GM18508 (cell line): ENCODE measurements around the gene UBA6.
A peak's percentile ranks its signal among the peaks of the same experiment; 100 is the strongest.

Experiments
- ATAC-seq: cut with Tn5 transposase; IDR thresholded peaks from one replicate; pipeline ENCODE4 v1.9.1; 2021; ENCODE audit warnings: moderate number of reproducible peaks; ENCODE audit not compliant: insufficient read depth, unreplicated experiment

The UBA6 gene

DNA sequence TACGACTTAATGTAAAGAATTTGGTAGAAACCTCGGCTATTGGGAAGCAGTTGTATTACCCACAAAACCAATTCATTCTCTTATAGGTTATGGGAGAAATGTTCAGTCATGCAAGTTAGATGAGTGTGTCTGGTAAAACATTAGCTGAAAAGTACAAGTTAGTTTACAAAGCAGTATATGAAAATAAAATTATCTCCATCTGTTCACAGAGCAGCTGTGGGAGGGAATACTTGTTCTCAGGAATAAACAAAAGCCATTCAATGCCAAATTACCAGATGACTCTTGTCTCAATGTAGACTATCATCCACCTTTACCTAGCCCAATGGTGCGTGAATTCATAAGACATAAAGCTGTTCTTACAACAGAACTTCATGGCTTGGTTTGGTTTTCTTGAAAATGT, 113.8 kb downstream of the UBA6 start:
- no peak for ATAC-seq

DNA sequence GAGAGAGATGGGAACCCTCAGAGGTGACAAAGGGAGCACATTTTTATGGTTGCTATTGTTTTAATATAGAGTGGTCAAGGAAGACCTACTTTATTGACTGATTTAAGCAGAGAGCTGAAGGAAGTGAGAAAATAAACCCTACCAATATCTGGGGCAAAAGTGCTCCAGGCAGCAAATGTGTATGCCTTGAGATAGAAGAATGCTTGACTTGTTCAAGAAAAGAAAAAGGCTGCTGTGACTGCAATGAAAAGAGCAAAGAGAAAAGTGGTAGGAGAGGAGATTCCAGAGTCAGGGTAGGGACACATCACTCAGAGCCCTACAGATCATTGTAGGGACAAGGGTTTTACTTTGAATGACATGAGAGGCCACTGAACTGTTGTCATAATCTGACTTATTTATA, 116.5 kb downstream of the UBA6 start:
- ATAC-seq = no peak

GRCh38 chr4:67581913-67582312, 119.0 kb downstream of the UBA6 start:
- ATAC-seq = no peak

- ATAC-seq = no peak
Observed at GRCh38 chr4:67581208-67581857, 119.6 kb downstream of the UBA6 start.

DNA sequence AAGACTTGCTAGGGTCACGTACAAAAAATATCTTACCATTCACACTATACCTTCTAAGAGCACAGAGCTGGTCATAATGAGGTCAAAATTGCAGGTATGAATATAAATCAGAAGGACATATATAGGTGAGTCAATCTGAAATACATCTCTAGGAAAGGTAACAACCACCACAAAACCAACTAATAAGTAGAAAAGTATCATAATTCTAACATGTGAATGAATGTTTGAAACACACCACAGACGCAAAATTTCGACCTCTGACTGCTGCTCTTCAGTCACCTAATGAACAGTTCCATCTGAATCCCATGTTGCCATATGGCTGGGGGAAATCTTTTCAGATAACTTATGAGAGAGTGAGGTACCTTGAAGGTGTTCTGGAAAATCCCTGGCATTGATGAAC, 120.4 kb downstream of the UBA6 start:
- peak; percentile 43 for ATAC-seq

GRCh38 chr4:67576538-67576937, 124.4 kb downstream of the UBA6 start:
- no peak for ATAC-seq

DNA sequence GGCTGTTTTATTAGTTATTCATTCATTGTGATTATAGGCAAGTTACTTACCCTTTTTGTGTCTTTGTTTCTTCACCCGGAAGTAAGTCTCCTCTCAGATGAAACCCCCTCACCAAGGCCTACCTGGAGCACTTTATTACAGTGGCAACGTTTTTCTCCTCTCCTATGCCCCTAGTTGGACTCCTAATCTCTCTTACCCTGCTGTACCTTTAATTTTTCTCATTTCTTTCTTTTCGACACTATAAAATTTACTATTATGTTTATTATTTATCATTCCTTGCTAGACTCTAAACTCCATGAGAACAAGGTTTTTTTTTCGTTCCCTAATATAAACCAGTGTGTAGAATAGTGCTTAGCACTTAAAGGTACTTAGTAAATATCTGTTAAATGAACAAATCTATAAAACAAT, 124.9 kb downstream of the UBA6 start:
- no peak for ATAC-seq

- ATAC-seq = peak; percentile 94
Observed at GRCh38 chr4:67575232-67576058, 125.5 kb downstream of the UBA6 start.

DNA sequence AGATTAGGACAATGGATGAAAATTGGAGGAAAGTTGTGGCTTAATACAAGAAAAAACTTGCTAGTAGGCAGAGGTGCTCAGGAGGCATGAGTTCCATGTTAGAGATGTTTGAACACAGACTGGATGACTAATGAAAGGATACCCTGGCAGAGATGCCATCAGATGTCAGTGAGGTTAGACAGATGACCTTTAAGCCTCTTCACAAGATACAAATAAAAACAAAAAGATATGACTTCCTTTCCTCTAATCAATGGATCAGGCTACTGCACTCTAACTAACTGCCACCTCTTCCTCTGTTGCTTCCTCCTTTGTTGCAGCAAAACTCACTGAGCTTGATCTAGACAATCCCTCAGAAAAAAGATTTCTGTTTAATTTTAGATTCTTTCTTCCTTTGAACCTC, 127.8 kb downstream of the UBA6 start:
- no peak for ATAC-seq

DNA sequence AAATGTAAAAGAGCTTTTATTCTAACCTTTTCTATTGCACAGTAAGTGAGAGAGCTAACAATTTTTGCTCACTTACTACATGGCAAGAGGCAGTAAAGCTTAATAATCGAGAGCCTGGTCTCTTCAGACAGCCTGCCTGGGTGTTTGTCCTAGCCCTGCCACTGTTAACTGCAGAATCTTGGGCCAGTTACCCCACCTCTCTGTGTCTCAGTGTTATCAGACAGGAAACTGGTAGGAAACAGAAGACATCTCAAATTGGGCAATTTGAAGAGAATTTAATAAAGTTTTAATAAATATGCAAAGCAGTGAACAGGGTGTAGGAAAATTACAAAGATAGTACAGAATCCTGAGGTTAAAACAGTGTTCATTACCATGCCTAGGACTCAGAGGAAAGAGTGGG, 129.0 kb downstream of the UBA6 start:
- ATAC-seq = no peak

DNA sequence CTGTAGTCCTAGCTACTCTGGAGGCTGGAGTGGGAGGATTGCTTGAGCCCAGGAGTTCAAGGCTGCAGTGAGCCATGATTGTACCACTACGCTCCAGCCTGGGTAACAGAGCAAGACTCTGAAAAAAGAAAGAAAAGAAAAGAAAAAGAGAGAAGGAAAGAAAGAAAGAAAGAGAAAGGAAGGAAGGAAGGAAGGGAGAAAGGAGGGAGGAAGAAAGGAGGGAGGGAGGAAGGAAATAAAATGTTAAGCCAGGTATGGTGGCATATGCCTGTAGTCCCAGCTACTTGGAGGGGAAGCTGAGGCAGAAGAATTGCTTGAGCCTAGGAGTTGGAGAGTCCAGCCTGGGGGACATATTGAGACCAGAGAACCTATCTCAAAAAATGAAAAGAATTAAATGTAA, 130.4 kb downstream of the UBA6 start:
- no peak for ATAC-seq

- ATAC-seq = no peak
Observed at GRCh38 chr4:67568820-67569219, 132.1 kb downstream of the UBA6 start.

GRCh38 chr4:67566335-67566734, 134.6 kb downstream of the UBA6 start:
- no peak for ATAC-seq

- ATAC-seq = no peak
Observed at GRCh38 chr4:67565284-67565683, 135.7 kb downstream of the UBA6 start.
